SJCRH30 (cell line): Measurements from ENCODE around the gene CLSTN2. TPM values are rescaled to one million over a fixed set of nuclear protein-coding genes. Genes with fewer than 3 reads are reported as not detected.

ENCODE experiments used
- DNase-seq, 2 experiments: peaks; one replicate each; pipeline ENCODE4 v3.0.0-alpha.2; 2015 to 2020
- H3K27ac ChIP-seq: fragments of 250-450 bp; sonication (Bioruptor Pico); 2 replicates; pipeline ENCODE4 v1.5.1; 2020; ENCODE audit warnings: mild to moderate bottlenecking, moderate library complexity
- H3K27me3 ChIP-seq: fragments of 250-450 bp; sonication (Bioruptor Pico); 2 replicates; pipeline ENCODE4 v1.5.1; 2020; ENCODE audit warnings: mild to moderate bottlenecking, moderate library complexity
- H3K36me3 ChIP-seq: fragments of 250-450 bp; sonication (Bioruptor Pico); 2 replicates; pipeline ENCODE4 v1.5.1; 2020; ENCODE audit warnings: mild to moderate bottlenecking, moderate library complexity
- H3K4me1 ChIP-seq: fragments of 250-450 bp; sonication (Bioruptor Pico); 2 replicates; pipeline ENCODE4 v1.5.1; 2020; ENCODE audit warnings: mild to moderate bottlenecking, moderate library complexity
- H3K4me3 ChIP-seq: fragments of 250-450 bp; sonication (Bioruptor Pico); 2 replicates; pipeline ENCODE4 v1.5.1; 2020; ENCODE audit warnings: mild to moderate bottlenecking, moderate library complexity
- H3K9me3 ChIP-seq: fragments of 250-450 bp; sonication (Bioruptor Pico); replicated peaks from 2 replicates; pipeline ENCODE4 v1.5.1; 2020; ENCODE audit warnings: mild to moderate bottlenecking, moderate library complexity
- total RNA-seq: library from RNA; depleted of rRNA; stranded (reverse); fragments of >200 nt; shearing (Covaris generic); gene quantifications from 2 replicates; pipeline ENCODE4 v1.2.3, GENCODE V29; 2014

Gene CLSTN2
- total RNA-seq, 1 experiment from 2014 or later, result 10.0 TPM

GRCh38 chr3:140258222-140258724 is 323.3 kb downstream of the CLSTN2 start:
- Histone ChIP-seq H3K27ac (no peak overlapping the region), H3K4me1 (peaks cover 11% of the 10 kb centered on the region), H3K36me3 (no peaks in the 10 kb centered on the region), H3K4me3 (no peak overlapping the region), H3K9me3 (no peaks in the 10 kb centered on the region), H3K27me3 (no peaks in the 10 kb centered on the region)
- no peak for DNase-seq

GRCh38 chr3:140265302-140265701 is 330.3 kb downstream of the CLSTN2 start:
- no peak for DNase-seq

GRCh38 chr3:140268103-140268502 is 333.1 kb downstream of the CLSTN2 start:
- H3K27me3 ChIP-seq, result no peaks in the 10 kb centered on the region
- DNase-seq, result no peak
- H3K9me3 ChIP-seq, result no peaks in the 10 kb centered on the region
- no peak overlapping the region for H3K27ac ChIP-seq
- no peaks in the 10 kb centered on the region for H3K4me1 ChIP-seq
- no peak overlapping the region for H3K4me3 ChIP-seq
- H3K36me3 ChIP-seq, result no peaks in the 10 kb centered on the region

More at GRCh38 chr3:140265302-140265701, 330.3 kb downstream of the CLSTN2 start:
- Histone ChIP-seq H3K27ac (no peak overlapping the region), H3K27me3 (no peaks in the 10 kb centered on the region), H3K36me3 (no peaks in the 10 kb centered on the region), H3K4me1 (no peaks in the 10 kb centered on the region), H3K4me3 (no peak overlapping the region), H3K9me3 (no peaks in the 10 kb centered on the region)

- Histone ChIP-seq H3K27me3 (no peaks in the 10 kb centered on the region), H3K27ac (no peak overlapping the region), H3K4me1 (no peaks in the 10 kb centered on the region), H3K4me3 (no peak overlapping the region), H3K9me3 (no peaks in the 10 kb centered on the region), H3K36me3 (no peaks in the 10 kb centered on the region)
- DNase-seq, result no peak
Observed at GRCh38 chr3:140268610-140269009, 333.6 kb downstream of the CLSTN2 start.

- no peak overlapping the region for H3K27ac ChIP-seq
- no peaks in the 10 kb centered on the region for H3K4me1 ChIP-seq
- no peaks in the 10 kb centered on the region for H3K36me3 ChIP-seq
- H3K4me3 ChIP-seq, result no peak overlapping the region
- H3K27me3 ChIP-seq, result no peaks in the 10 kb centered on the region
- no peak for DNase-seq
- no peaks in the 10 kb centered on the region for H3K9me3 ChIP-seq
Observed at GRCh38 chr3:140270329-140270728, 335.3 kb downstream of the CLSTN2 start.

GRCh38 chr3:140273542-140274195 is 338.7 kb downstream of the CLSTN2 start:
- Histone ChIP-seq H3K4me1 (no peaks in the 10 kb centered on the region), H3K4me3 (no peak overlapping the region), H3K36me3 (no peaks in the 10 kb centered on the region), H3K27me3 (no peaks in the 10 kb centered on the region), H3K27ac (no peak overlapping the region), H3K9me3 (no peaks in the 10 kb centered on the region)
- no peak for DNase-seq

GRCh38 chr3:140274429-140274828 is 339.4 kb downstream of the CLSTN2 start:
- no peak for DNase-seq
- H3K4me3 ChIP-seq, result no peak overlapping the region
- H3K27me3 ChIP-seq, result no peaks in the 10 kb centered on the region
- H3K36me3 ChIP-seq, result no peaks in the 10 kb centered on the region
- no peak overlapping the region for H3K27ac ChIP-seq
- H3K4me1 ChIP-seq, result no peaks in the 10 kb centered on the region
- H3K9me3 ChIP-seq, result no peaks in the 10 kb centered on the region

- peak in 1 of 2 experiments; percentile 34 for DNase-seq
- H3K4me3 ChIP-seq, result no peak overlapping the region
- H3K4me1 ChIP-seq, result no peaks in the 10 kb centered on the region
- H3K27me3 ChIP-seq, result no peaks in the 10 kb centered on the region
- H3K36me3 ChIP-seq, result no peaks in the 10 kb centered on the region
- no peak overlapping the region for H3K27ac ChIP-seq
- no peaks in the 10 kb centered on the region for H3K9me3 ChIP-seq
Observed at GRCh38 chr3:140276703-140277102, 341.7 kb downstream of the CLSTN2 start.

- Histone ChIP-seq H3K9me3 (no peaks in the 10 kb centered on the region), H3K4me3 (no peak overlapping the region), H3K27me3 (no peaks in the 10 kb centered on the region), H3K4me1 (no peaks in the 10 kb centered on the region), H3K27ac (no peak overlapping the region), H3K36me3 (no peaks in the 10 kb centered on the region)
- DNase-seq, result no peak
Observed at GRCh38 chr3:140277886-140278285, 342.9 kb downstream of the CLSTN2 start.

- no peaks in the 10 kb centered on the region for H3K9me3 ChIP-seq
- H3K4me3 ChIP-seq, result no peak overlapping the region
Observed at GRCh38 chr3:140284372-140284771, 349.4 kb downstream of the CLSTN2 start.

GRCh38 chr3:140285380-140285779 is 350.4 kb downstream of the CLSTN2 start:
- H3K27ac ChIP-seq, result no peak overlapping the region
- no peaks in the 10 kb centered on the region for H3K36me3 ChIP-seq
- no peak overlapping the region for H3K4me3 ChIP-seq
- peak; percentile 67 to 83 for DNase-seq
- H3K9me3 ChIP-seq, result no peaks in the 10 kb centered on the region
- H3K27me3 ChIP-seq, result no peaks in the 10 kb centered on the region
- peaks cover 17% of the 10 kb centered on the region for H3K4me1 ChIP-seq

More at GRCh38 chr3:140284372-140284771, 349.4 kb downstream of the CLSTN2 start:
- Histone ChIP-seq H3K27ac (no peak overlapping the region), H3K36me3 (no peaks in the 10 kb centered on the region), H3K27me3 (no peaks in the 10 kb centered on the region), H3K4me1 (peaks cover 17% of the 10 kb centered on the region)
- no peak for DNase-seq

- Histone ChIP-seq H3K9me3 (no peaks in the 10 kb centered on the region), H3K27me3 (no peaks in the 10 kb centered on the region), H3K4me1 (peaks cover 17% of the 10 kb centered on the region), H3K36me3 (no peaks in the 10 kb centered on the region), H3K4me3 (no peak overlapping the region), H3K27ac (no peak overlapping the region)
- DNase-seq, result no peak
Observed at GRCh38 chr3:140288595-140288994, 353.6 kb downstream of the CLSTN2 start.

- Histone ChIP-seq H3K36me3 (no peaks in the 10 kb centered on the region), H3K4me3 (no peak overlapping the region), H3K4me1 (peaks cover 17% of the 10 kb centered on the region), H3K27ac (no peak overlapping the region), H3K9me3 (no peaks in the 10 kb centered on the region), H3K27me3 (no peaks in the 10 kb centered on the region)
- no peak for DNase-seq
Observed at GRCh38 chr3:140290105-140290504, 355.1 kb downstream of the CLSTN2 start.

GRCh38 chr3:140292170-140292569 is 357.2 kb downstream of the CLSTN2 start:
- no peak overlapping the region for H3K4me3 ChIP-seq
- no peaks in the 10 kb centered on the region for H3K9me3 ChIP-seq
- no peak for DNase-seq
- no peaks in the 10 kb centered on the region for H3K36me3 ChIP-seq
- no peak overlapping the region for H3K27ac ChIP-seq
- H3K4me1 ChIP-seq, result peaks cover 9% of the 10 kb centered on the region
- no peaks in the 10 kb centered on the region for H3K27me3 ChIP-seq

GRCh38 chr3:140292684-140293083 is 357.7 kb downstream of the CLSTN2 start:
- no peak overlapping the region for H3K27ac ChIP-seq
- no peaks in the 10 kb centered on the region for H3K27me3 ChIP-seq
- H3K36me3 ChIP-seq, result no peaks in the 10 kb centered on the region
- no peak overlapping the region for H3K4me3 ChIP-seq
- no peak for DNase-seq
- peaks cover 9% of the 10 kb centered on the region for H3K4me1 ChIP-seq
- H3K9me3 ChIP-seq, result no peaks in the 10 kb centered on the region

- no peaks in the 10 kb centered on the region for H3K27me3 ChIP-seq
- no peak for DNase-seq
Observed at GRCh38 chr3:140294058-140294457, 359.1 kb downstream of the CLSTN2 start.

More at GRCh38 chr3:140294058-140294457, 359.1 kb downstream of the CLSTN2 start:
- H3K4me3 ChIP-seq, result no peak overlapping the region
- no peak overlapping the region for H3K27ac ChIP-seq
- no peaks in the 10 kb centered on the region for H3K36me3 ChIP-seq
- H3K9me3 ChIP-seq, result no peaks in the 10 kb centered on the region
- H3K4me1 ChIP-seq, result no peaks in the 10 kb centered on the region
